ENCODE results near the gene PLXNA3. TPM values are rescaled to one million over a fixed set of nuclear protein-coding genes. Genes with fewer than 3 reads are reported as not detected.

The PLXNA3 gene
- total and polyA plus RNA-seq, 2 donors (not counting 1 experiment from before 2014, with no cell fraction given), result 17.8 to 18.4 TPM

GRCh38 chrX:154513716-154514115 is 55.6 kb downstream of the PLXNA3 start:
- Histone ChIP-seq H3K79me2 (ENCODE audit: control insufficient read depth, insufficient read depth, low read length) (peaks cover 4% of the 10 kb centered on the region), H3K27me3 (ENCODE audit: control insufficient read depth, insufficient read depth, low read length) (no peaks in the 10 kb centered on the region), H3K4me2 (ENCODE audit: extremely low read depth, insufficient read depth, low read length) (no peak overlapping the region), H3K36me3 (ENCODE audit: control insufficient read depth, insufficient read depth, low read length) (no peaks in the 10 kb centered on the region), H2AFZ (ENCODE audit: low read length) (no peak overlapping the region), H3K4me3 (replicated peaks in 1 of 4; ENCODE audit: control extremely low read depth in 1 of 4, insufficient read depth in 1 of 4, low read depth in 3 of 4, low read length in 4 of 4) (no peak overlapping the region), H3K27ac (ENCODE audit: insufficient read depth, low read length) (no peak overlapping the region), H3K9ac (ENCODE audit: insufficient read depth, low read length) (no peak overlapping the region), H3K9me3 (ENCODE audit: control insufficient read depth, insufficient read depth, low read depth, low read length) (no peaks in the 10 kb centered on the region), H4K20me1 (ENCODE audit: control insufficient read depth, extremely low read depth, insufficient read depth, low read length) (no peaks in the 10 kb centered on the region), H3K4me1 (ENCODE audit: control insufficient read depth, extremely low read depth, insufficient read depth, low read length) (peaks cover 10% of the 10 kb centered on the region)
- TF ChIP-seq EZH2 (IDR thresholded peaks at IDR 0.05; ENCODE audit: low read length, missing control alignments), result no peak
- no peak for TF ChIP-seq CTCF (conservative IDR thresholded peaks at IDR 0.05 in 1 of 2, IDR thresholded peaks at IDR 0.05 in 1 of 2; ENCODE audit: low read depth in 1 of 2, low read length in 2 of 2)
- no peak for DNase-seq (ENCODE audit: low read depth in 2 of 2)

- Histone ChIP-seq H3K27me3 (ENCODE audit: control insufficient read depth, insufficient read depth, low read length) (no peaks in the 10 kb centered on the region), H3K4me3 (replicated peaks in 1 of 4; ENCODE audit: control extremely low read depth in 1 of 4, insufficient read depth in 1 of 4, low read depth in 3 of 4, low read length in 4 of 4) (peak overlapping the region; percentile 31 to 68 (median 57)), H4K20me1 (ENCODE audit: control insufficient read depth, extremely low read depth, insufficient read depth, low read length) (no peaks in the 10 kb centered on the region), H3K9me3 (ENCODE audit: control insufficient read depth, insufficient read depth, low read depth, low read length) (no peaks in the 10 kb centered on the region), H3K4me1 (ENCODE audit: control insufficient read depth, extremely low read depth, insufficient read depth, low read length) (peaks cover 10% of the 10 kb centered on the region), H2AFZ (ENCODE audit: low read length) (no peak overlapping the region), H3K9ac (ENCODE audit: insufficient read depth, low read length) (peak overlapping the region; percentile 69), H3K36me3 (ENCODE audit: control insufficient read depth, insufficient read depth, low read length) (no peaks in the 10 kb centered on the region), H3K4me2 (ENCODE audit: extremely low read depth, insufficient read depth, low read length) (peak overlapping the region; percentile 76), H3K79me2 (ENCODE audit: control insufficient read depth, insufficient read depth, low read length) (peaks cover 4% of the 10 kb centered on the region), H3K27ac (ENCODE audit: insufficient read depth, low read length) (peak overlapping the region; percentile 67)
- no peak for TF ChIP-seq CTCF (conservative IDR thresholded peaks at IDR 0.05 in 1 of 2, IDR thresholded peaks at IDR 0.05 in 1 of 2; ENCODE audit: low read depth in 1 of 2, low read length in 2 of 2)
- no peak for TF ChIP-seq EZH2 (IDR thresholded peaks at IDR 0.05; ENCODE audit: low read length, missing control alignments)
- no peak for DNase-seq (ENCODE audit: low read depth in 2 of 2)
These were observed 57.2 kb downstream of the PLXNA3 start for GRCh38 chrX:154515090-154515965.

DNA sequence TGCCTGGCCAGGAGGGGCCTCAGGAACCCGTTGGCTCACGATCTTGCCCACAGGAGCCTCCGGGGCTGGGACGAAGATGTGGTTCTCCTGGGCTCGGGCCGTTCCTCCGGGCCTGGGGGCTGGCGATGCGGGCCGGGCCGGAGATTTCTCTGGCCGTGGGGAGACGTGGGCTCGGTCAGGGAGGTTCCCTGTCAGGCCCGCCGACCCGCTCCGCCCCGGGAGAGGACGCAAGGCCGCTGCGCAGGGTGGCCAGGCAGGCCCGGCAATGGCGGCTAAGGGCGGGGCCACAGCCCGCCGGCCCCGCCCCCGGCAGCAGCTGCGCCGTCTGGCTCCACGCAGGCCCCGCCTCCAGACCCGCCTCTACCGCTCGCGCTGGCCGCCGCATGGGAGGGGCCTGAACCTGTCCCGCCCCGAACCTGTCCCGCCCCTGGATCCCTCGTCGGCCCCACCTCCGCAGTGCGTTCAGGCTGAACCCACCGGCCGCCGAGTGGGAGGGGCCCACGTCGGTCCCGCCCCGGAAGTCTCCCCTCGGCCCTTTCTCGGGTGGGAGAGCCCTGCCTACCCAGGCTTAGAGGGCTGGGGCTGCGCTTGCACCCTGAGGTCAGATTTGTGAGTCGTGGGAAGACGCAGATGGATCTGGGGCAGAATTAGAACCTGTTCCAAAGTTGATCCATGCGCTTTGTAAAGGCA is 58.0 kb downstream of the PLXNA3 start, which contains the start of gene FAM3A:
TSS of gene FAM3A (minus strand) at position 267 of the 690 bp plus-strand sequence. CDS start 460 bp downstream, outside the sequence.
- TF ChIP-seq EZH2 (IDR thresholded peaks at IDR 0.05; ENCODE audit: low read length, missing control alignments), result no peak
- no peak for TF ChIP-seq CTCF (conservative IDR thresholded peaks at IDR 0.05 in 1 of 2, IDR thresholded peaks at IDR 0.05 in 1 of 2; ENCODE audit: low read depth in 1 of 2, low read length in 2 of 2)
- no peaks in the 10 kb centered on the region for H3K27me3 ChIP-seq (ENCODE audit: control insufficient read depth, insufficient read depth, low read length)

More for the DNA sequence above, 58.0 kb downstream of the PLXNA3 start, which contains the start of gene FAM3A:
- Histone ChIP-seq H3K27ac (ENCODE audit: insufficient read depth, low read length) (peak within 1 kb of the TSS; percentile 69), H3K9ac (ENCODE audit: insufficient read depth, low read length) (peak within 1 kb of the TSS; percentile 69), H4K20me1 (ENCODE audit: control insufficient read depth, extremely low read depth, insufficient read depth, low read length) (no peaks in the 10 kb centered on the region), H3K36me3 (ENCODE audit: control insufficient read depth, insufficient read depth, low read length) (no peaks in the 10 kb centered on the region), H3K4me1 (ENCODE audit: control insufficient read depth, extremely low read depth, insufficient read depth, low read length) (peaks cover 10% of the 10 kb centered on the region), H3K4me3 (replicated peaks in 1 of 4; ENCODE audit: control extremely low read depth in 1 of 4, insufficient read depth in 1 of 4, low read depth in 3 of 4, low read length in 4 of 4) (peak within 1 kb of the TSS; percentile 31 to 68 (median 57)), H2AFZ (ENCODE audit: low read length) (no peak within 1 kb of the TSS), H3K9me3 (ENCODE audit: control insufficient read depth, insufficient read depth, low read depth, low read length) (no peaks in the 10 kb centered on the region), H3K4me2 (ENCODE audit: extremely low read depth, insufficient read depth, low read length) (peak within 1 kb of the TSS; percentile 76), H3K79me2 (ENCODE audit: control insufficient read depth, insufficient read depth, low read length) (peaks cover 4% of the 10 kb centered on the region)
- DNase-seq (ENCODE audit: low read depth in 2 of 2), result peak; percentile 78 to 90
